GM12865 (cell line): Measurements from ENCODE around the gene EIPR1.
"Not testable (repeated sequence)": the region's sequence is repeated elsewhere in the genome, so short reads cannot be mapped to it uniquely, and the experiment has no call there.

Source experiments
- DNase-seq: peaks from one replicate; pipeline ENCODE4 v3.0.0; 2010; ENCODE audit warnings: low read depth
- H3K4me3 ChIP-seq: 2 replicates; pipeline ENCODE4 v1.5.1; 2011; ENCODE audit warnings: mild to moderate bottlenecking, low read depth, low read length, control low read depth
- TF ChIP-seq, protein P1 (sequence below): IDR thresholded peaks from 2 replicates; pipeline ENCODE4 v1.5.1; 2011; ENCODE audit warnings: low read length, control low read depth, low read depth, inconsistent platforms; ENCODE audit not compliant: insufficient read depth; ENCODE audit errors: missing control alignments

EIPR1 gene

GRCh38 chr2:3182848-3183247, 194.8 kb downstream of the EIPR1 start:
- DNase-seq, result no peak
- no peak overlapping the region for H3K4me3 ChIP-seq
- TF ChIP-seq, protein P1, sequence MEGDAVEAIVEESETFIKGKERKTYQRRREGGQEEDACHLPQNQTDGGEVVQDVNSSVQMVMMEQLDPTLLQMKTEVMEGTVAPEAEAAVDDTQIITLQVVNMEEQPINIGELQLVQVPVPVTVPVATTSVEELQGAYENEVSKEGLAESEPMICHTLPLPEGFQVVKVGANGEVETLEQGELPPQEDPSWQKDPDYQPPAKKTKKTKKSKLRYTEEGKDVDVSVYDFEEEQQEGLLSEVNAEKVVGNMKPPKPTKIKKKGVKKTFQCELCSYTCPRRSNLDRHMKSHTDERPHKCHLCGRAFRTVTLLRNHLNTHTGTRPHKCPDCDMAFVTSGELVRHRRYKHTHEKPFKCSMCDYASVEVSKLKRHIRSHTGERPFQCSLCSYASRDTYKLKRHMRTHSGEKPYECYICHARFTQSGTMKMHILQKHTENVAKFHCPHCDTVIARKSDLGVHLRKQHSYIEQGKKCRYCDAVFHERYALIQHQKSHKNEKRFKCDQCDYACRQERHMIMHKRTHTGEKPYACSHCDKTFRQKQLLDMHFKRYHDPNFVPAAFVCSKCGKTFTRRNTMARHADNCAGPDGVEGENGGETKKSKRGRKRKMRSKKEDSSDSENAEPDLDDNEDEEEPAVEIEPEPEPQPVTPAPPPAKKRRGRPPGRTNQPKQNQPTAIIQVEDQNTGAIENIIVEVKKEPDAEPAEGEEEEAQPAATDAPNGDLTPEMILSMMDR, result no peak

DNA sequence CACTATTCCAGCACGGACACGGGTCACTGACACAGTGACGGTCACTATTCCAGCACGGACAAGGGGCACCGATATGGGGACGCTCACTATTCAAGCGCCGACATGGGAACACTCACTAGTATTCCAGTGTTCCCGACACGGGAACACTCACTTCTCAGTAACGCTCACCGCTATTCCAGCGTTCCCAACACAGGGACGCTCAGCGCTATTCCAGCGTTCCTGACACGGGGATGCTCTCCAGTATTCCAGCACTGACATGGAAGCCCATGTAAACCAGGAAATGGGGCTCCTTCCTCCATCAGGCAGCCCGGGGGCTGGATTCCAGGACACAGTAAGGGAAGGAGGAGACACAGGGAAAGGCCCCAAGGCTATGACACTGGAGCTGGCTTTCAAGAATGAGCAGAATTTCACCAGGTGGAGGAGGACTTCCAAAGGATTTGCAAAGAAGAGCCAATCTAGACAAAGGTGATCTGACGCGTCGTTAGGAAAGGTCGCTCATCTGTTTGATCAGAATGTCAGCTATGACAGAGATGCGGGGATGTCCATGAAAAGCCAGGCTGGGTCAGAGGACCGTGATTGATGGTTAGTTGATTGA, 196.1 kb downstream of the EIPR1 start:
- TF ChIP-seq, protein P1, result no peak

DNA sequence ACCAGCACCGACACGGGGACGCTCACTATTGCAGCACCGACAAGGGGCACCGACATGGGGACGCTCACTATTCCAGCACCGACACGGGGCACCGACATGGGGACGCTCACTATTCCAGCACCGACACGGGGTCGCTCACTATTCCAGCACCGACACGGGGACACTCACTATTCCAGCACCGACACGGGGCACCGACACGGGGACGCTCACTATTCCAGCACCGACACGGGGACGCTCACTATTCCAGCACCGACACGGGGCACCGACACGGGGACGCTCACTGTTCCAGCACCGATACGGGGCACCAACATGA, 196.8 kb downstream of the EIPR1 start:
- peak; percentile 15 for DNase-seq
- not testable (repeated sequence) for H3K4me3 ChIP-seq

More for the DNA sequence above, 196.1 kb downstream of the EIPR1 start:
- H3K4me3 ChIP-seq, result no peak overlapping the region
- no peak for DNase-seq

DNA sequence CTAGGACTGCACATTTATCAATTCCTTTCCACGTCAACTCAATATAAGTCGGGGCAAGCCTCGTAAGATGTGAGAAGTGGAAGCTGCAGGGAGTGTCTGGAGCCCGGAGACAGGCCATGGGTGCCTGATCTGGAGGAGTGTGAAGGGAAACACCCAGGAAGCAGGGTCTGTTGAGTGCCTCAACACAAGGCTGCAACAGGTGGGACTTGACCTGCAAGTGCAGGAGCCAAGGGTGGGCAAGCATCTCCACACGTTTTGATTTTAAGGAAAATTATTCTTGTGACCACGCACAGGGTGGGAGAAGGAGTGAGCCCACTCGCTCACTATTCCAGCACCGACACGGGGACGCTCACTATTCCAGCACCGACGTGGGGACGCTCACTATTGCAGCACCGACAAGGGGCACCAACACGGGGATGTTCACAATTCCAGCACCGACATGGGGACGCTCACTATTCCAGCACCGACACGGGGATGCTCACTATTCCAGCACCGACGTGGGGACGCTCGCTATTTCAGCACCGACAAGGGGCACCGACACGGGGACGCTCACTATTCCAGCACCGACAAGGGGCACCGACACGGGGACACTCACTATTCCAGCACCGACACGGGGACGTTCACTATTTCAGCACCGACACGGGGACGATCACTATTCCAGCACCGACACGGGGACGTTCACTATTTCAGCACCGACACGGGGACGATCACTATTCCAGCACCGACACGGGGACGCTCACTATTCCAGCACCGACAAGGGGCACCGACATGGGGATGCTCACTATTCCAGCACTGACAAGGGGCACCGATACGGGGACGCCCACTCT, 197.3 kb downstream of the EIPR1 start:
- TF ChIP-seq, protein P1, result no peak
- DNase-seq, result peak; percentile 18

GRCh38 chr2:3179626-3180025, 198.0 kb downstream of the EIPR1 start:
- no peak for DNase-seq
- TF ChIP-seq, protein P1, result no peak
- no peak overlapping the region for H3K4me3 ChIP-seq

More for the DNA sequence above, 197.3 kb downstream of the EIPR1 start:
- H3K4me3 ChIP-seq, result no peak overlapping the region

GRCh38 chr2:3179208-3179607, 198.4 kb downstream of the EIPR1 start:
- no peak for DNase-seq
- TF ChIP-seq, protein P1, result peak; percentile 32
- H3K4me3 ChIP-seq, result no peak overlapping the region

- H3K4me3 ChIP-seq, result no peak overlapping the region
- DNase-seq, result no peak
- TF ChIP-seq, protein P1, result no peak
These were observed 199.0 kb downstream of the EIPR1 start for GRCh38 chr2:3178578-3179031.
